ENCODE results near the gene TRIM2. TPM values are rescaled to one million over a fixed set of nuclear protein-coding genes. Genes with fewer than 3 reads are reported as not detected.

Gene TRIM2
- total RNA-seq, 1 donor from 2014 or later = 20.2 TPM

- H3K4me3 ChIP-seq = no peak overlapping the region
- H3K9me3 ChIP-seq (replicated peaks) = no peaks in the 10 kb centered on the region
- H3K27ac ChIP-seq (replicated peaks) = no peak overlapping the region
- intact Hi-C loops (cut with micrococcal nuclease) = no loop called here
- no peak for TF ChIP-seq CTCF (IDR thresholded peaks at IDR 0.05; ENCODE audit: borderline replicate concordance)
- peaks cover 9% of the 10 kb centered on the region for H3K4me1 ChIP-seq
- no peak for DNase-seq
- peaks cover 5% of the 10 kb centered on the region for H3K36me3 ChIP-seq
- H3K27me3 ChIP-seq (ENCODE audit: low read depth) = no peaks in the 10 kb centered on the region
These were observed 106.5 kb downstream of the TRIM2 start for GRCh38 chr4:153310793-153311192.

DNA sequence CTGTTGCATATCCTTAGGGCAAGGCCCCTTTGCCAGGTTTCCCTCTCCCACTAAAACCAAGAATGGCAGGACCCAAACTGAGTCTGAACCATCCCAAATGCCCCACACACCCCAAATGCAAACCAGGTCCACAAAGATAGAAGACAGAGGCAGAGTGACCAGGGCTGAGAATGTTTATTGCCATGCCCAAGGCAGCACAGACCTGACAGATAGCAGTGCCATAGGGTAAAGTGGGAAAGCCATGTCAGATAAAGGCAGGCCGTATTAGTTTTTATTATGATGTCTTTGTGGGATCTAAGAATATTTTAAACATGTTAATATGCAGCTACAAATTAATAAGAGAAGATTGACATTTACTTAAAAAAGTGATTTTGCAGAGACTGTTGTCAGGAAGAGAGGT lies 110.7 kb downstream of the TRIM2 start:
- Histone ChIP-seq H3K27ac (replicated peaks) (no peak overlapping the region), H3K36me3 (peaks cover 28% of the 10 kb centered on the region), H3K4me3 (no peak overlapping the region), H3K4me1 (peaks cover 9% of the 10 kb centered on the region), H3K27me3 (ENCODE audit: low read depth) (no peaks in the 10 kb centered on the region), H3K9me3 (replicated peaks) (no peaks in the 10 kb centered on the region)
- intact Hi-C loops (cut with micrococcal nuclease) = loop anchor here (5.0 kb wide), 1 partner anchor 173 kb away; no protein-coding TSS in a partner anchor
- DNase-seq = no peak
- no peak for TF ChIP-seq CTCF (IDR thresholded peaks at IDR 0.05; ENCODE audit: borderline replicate concordance)

GRCh38 chr4:153318696-153319320 lies 114.6 kb downstream of the TRIM2 start:
- peaks cover 61% of the 10 kb centered on the region for H3K36me3 ChIP-seq
- intact Hi-C loops (cut with micrococcal nuclease) = loop anchor here (2.0 to 5.0 kb wide), 2 partner anchors 110 to 177 kb away; no protein-coding TSS in a partner anchor
- TF ChIP-seq CTCF (IDR thresholded peaks at IDR 0.05; ENCODE audit: borderline replicate concordance) = peak; percentile 78
- H3K4me3 ChIP-seq = no peak overlapping the region
- no peaks in the 10 kb centered on the region for H3K27me3 ChIP-seq (ENCODE audit: low read depth)
- no peaks in the 10 kb centered on the region for H3K4me1 ChIP-seq
- no peak overlapping the region for H3K27ac ChIP-seq (replicated peaks)
- no peak for DNase-seq
- no peaks in the 10 kb centered on the region for H3K9me3 ChIP-seq (replicated peaks)

DNA sequence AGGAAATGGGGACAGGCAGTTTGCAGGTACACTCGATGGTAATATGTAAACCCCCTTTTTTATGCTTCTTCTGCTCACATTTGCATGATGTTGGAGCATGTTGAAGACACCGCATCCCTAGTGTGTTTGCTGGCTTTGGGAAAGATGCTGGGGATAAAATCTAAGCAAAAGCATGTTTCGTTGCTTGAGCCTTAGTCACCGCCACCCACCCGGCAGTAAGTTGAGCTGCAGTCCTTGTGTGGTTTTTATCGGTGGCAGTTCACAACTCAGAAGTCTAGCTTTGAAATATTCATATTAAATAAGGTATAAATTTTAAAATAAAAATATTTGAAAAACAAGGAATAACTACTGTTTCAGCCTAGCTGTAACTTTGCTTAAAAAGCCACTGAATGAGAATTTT lies 118.5 kb downstream of the TRIM2 start:
- Histone ChIP-seq H3K4me1 (no peaks in the 10 kb centered on the region), H3K9me3 (replicated peaks) (no peaks in the 10 kb centered on the region), H3K27ac (replicated peaks) (no peak overlapping the region), H3K27me3 (ENCODE audit: low read depth) (no peaks in the 10 kb centered on the region), H3K36me3 (peaks cover 57% of the 10 kb centered on the region), H3K4me3 (no peak overlapping the region)
- intact Hi-C loops (cut with micrococcal nuclease) = no loop called here
- no peak for TF ChIP-seq CTCF (IDR thresholded peaks at IDR 0.05; ENCODE audit: borderline replicate concordance)
- DNase-seq = no peak

- H3K36me3 ChIP-seq = peaks cover 54% of the 10 kb centered on the region
- intact Hi-C loops (cut with micrococcal nuclease) = no loop called here
- no peaks in the 10 kb centered on the region for H3K9me3 ChIP-seq (replicated peaks)
- no peak overlapping the region for H3K4me3 ChIP-seq
- no peak for TF ChIP-seq CTCF (IDR thresholded peaks at IDR 0.05; ENCODE audit: borderline replicate concordance)
- no peaks in the 10 kb centered on the region for H3K27me3 ChIP-seq (ENCODE audit: low read depth)
- DNase-seq = no peak
- H3K27ac ChIP-seq (replicated peaks) = no peak overlapping the region
- no peaks in the 10 kb centered on the region for H3K4me1 ChIP-seq
These were observed 119.8 kb downstream of the TRIM2 start for GRCh38 chr4:153324046-153324445.
